HUDEP-2 (cell line): ENCODE measurements around the gene EBLN2.

Experiments
- DNase-seq, 76 experiments: peaks; one replicate each; lab custom pipeline; 2025; ENCODE audit not compliant: unreplicated experiment in 76 of 76; lab: John Stamatoyannopoulos, UW

EBLN2 gene

DNA sequence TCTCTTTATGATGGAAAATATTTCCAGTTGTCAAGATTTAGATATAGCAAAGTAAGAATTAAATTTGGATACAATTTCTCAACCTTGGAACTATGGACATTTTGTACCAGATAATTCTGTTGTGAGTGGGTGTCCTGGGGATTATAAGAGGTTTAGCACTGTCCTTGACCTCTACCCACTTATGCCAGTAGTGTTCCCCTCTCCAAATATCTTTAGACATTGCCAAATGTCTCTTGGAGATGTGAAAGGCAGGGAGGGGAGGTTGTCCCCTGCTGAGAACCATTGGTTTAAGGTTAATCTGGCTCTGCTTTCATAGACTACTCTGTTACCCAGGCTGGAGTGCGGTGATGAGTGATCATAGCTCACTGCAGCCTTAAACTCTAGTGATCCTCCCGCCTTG lies at the start of gene EBLN2:
EBLN2 (plus strand) TSS at position 244 of the 400 bp plus-strand sequence. CDS start 423 bp downstream, outside the sequence.
- DNase-seq: no peak

GRCh38 chr3:73018298-73018697 lies 43.2 kb upstream of the EBLN2 start:
- no peak for DNase-seq

- no peak for DNase-seq
These were observed 42.5 kb upstream of the EBLN2 start for GRCh38 chr3:73018790-73019441.

- no peak for DNase-seq
These were observed 40.1 kb upstream of the EBLN2 start for GRCh38 chr3:73021301-73021835.

- DNase-seq: no peak
These were observed 36.6 kb upstream of the EBLN2 start for GRCh38 chr3:73024836-73025235.

DNA sequence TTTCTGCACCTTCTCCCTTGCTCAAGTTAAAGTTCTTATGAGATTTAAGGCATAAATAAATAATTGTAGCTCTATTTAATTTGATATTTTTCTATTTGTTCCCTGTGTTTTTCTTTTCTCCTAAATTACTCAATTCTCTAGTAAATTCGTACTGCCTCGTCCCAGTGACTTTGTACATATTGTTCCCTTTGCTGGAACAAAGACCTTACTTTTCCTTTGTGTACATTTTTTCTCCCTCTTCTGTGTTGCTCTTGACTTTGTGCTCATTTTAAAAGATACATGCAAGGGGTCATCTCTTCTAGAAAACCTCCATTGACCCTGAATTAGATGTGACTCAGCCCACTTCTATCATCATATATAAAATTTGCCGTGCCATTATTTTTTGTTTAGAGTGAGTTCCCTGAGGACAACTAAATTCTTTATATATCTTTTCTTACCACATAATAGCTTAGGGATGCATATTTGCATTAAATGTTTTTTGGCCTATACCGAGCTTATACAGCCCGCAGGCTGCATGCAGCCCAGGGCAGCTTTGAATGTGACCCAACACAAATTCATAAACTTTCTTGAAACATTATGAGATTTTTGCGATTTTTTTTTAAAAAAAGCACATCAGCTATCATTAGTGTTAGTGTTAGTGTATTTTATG lies 35.2 kb upstream of the EBLN2 start:
- no peak for DNase-seq

DNA sequence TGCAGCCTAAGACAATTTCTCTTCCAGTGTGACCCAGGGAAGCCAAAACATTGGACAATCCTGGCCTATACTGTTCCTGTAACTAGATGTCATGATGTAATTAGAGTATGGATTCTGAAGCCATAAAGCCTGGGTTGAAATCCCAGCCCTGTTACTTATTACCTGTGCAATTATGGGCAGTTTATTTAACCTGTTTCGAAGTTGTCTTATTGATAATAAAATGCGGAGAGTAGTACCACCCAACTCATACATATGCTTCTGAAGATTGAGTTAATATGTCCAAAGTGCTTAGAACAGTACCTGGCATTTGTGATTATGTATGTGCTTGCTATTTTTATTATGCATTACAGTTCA lies 34.7 kb upstream of the EBLN2 start:
- no peak for DNase-seq

- DNase-seq: no peak
These were observed 32.7 kb upstream of the EBLN2 start for GRCh38 chr3:73028803-73029202.

- no peak for DNase-seq
These were observed 32.1 kb upstream of the EBLN2 start for GRCh38 chr3:73029321-73029796.

DNA sequence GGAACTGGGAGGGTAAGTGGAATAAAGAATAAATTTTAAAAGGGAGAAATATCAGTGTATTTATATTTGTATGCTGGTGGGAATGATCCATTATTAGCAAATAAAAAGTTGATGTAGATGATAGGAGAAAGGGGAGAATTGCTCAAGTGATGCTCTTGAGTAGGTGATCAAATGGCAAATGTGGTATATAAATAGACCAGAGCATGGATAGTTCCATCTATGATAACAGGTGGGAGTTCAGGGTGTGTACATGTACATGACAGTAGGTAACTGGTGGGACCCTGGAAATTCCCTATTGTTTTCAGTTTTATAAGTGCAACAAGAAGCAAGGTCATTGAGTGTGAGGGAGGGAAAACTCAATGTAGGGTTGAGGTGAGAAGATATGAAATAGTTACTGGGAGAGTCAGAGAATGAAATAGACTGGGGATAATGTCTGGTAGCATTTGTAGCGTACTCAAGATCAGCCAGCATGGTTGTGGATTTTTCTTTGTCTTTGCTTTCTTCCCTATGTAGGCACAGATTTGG lies 31.3 kb upstream of the EBLN2 start:
- no peak for DNase-seq

DNA sequence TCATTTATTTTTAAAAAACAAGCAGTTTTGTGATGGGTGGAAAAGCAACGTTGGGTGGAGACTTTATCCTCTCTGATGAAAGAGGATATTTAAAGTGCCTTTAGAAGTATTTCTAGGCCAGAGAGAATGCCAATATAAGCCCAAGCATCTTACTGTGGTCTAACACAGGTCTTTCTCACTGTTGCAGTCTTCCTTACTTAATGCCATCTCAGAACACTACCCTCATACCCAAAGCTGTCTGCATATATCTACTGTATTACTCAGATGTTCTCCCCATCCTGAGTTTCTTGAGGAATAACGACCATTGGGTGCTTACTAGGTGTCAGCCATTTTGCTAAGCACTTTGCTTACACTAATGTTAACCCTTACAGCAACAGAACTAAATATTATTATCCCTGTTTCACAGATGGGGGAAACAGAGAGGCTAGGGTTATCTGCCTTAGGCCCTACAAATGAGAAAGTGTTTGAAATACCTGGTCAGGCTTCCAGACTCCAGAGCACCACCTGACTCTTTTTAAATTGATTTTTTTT lies 29.8 kb upstream of the EBLN2 start:
- no peak for DNase-seq

DNA sequence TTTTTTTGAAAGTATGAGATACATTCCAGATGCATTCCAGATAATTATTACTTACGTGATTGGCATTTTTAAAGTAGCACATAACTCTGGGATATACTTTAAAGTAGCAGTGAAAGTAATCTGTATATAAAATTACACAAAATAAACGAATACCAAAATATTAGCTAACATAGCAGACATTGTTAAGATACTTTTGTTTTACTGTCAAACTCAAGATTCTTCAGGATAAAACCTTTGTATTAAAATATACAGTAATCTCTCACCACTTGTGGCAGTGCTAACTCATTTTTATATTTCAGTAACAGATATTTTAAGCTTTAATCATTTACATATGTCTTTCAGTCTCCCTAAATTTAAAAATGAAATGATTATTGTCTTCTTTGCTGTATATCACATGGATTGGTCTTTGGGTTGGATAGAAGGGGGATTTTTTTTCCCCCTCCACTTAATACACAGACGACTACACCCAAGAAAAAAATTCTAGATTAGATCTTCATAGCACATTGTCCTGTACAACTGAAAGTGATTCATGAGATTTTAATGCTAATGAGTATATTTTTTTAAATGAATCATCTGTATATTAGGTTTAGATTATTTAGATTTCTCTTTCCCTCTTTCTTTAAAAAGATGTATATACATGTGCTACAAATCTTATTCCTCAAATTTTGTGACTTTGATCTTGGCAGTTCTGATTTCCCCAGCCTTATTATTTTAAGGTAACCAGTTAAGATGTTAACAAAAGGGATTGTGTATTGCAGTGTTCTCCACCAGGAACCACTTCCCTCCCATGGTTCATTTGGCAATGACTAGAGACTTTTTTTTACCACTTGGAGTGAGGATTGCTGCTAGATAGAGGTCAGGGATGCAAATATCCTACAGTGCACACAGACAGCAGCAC lies 24.5 kb upstream of the EBLN2 start:
- no peak for DNase-seq

DNA sequence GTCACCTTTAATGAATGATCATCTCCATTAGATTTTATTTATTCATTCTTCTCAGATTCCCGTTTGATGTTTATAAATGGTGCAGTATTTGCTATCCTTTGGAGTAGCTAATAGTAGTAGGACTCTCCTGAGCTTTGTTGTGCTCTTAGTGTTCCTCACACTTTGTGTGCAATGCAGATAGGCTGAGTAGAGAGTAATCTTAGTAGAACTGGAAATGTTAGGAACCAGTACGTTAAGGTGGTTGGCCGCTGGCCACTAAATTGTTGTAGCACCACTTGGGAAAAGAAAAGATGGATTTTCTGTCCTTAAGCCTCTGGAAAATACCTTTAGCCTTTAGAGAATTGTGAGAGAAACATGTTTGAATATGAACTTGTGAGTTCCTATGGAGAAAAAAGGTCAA lies 19.9 kb upstream of the EBLN2 start:
- no peak for DNase-seq

DNA sequence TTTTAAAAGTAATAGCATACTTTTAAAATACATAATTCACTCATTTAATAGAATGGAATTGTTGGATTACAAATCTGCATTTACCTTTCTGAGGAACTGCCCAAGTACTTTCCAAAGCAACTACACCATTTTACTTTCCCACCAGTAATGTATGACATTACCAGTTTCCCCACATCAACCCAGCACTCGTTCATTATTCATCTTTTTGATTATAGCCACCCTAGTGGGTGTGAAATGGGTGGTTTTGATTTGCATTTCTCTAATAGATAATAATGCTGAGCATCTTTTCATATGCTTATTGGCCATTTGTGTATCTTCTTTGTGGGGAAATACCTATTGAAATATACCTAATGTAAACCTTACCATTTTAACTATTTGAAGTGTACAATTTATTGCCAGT lies 18.0 kb upstream of the EBLN2 start:
- no peak for DNase-seq

DNA sequence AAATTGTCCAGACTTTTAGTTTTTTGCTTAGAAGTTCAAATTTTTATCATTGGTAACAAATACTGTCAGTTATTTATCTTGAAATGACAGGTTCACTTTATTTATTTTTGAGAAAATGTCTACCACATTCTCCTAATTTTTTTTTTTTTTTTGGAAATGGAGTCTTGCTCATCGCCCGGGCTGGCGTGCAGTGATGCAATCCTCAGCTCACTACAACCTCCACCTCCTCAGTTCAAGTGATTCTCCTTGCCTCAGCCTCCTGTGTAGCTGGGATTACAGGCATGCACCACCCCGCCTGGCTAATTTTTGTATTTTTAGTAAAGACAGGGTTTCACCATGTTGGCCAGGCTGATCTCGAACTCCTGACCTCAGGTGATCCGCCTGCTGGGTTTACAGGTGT lies 16.1 kb upstream of the EBLN2 start:
- no peak for DNase-seq

- no peak for DNase-seq
These were observed 15.3 kb upstream of the EBLN2 start for GRCh38 chr3:73046195-73046594.

- DNase-seq: no peak
These were observed 12.1 kb upstream of the EBLN2 start for GRCh38 chr3:73049319-73049718.

GRCh38 chr3:73052857-73053256 lies 8.6 kb upstream of the EBLN2 start:
- no peak for DNase-seq

DNA sequence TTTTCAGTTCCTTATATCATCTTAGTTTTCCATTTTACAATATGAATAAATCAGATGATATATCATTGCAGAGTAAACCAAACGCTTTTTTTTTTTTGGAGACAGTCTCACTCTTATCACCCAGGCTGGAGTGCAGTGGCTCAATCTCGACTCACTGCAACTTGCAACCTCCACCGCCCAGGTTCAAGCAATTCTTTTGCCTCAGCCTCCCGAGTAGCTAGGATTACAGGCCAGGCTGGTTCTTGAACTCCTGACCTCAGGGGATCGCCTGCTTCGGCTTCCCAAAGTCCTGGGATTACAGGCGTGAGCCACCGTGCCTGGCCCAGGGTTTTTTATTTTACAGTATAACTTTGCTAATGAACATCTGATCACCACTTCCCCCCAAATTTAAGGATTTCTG lies 5.9 kb upstream of the EBLN2 start:
- DNase-seq: peak in 2 of 76 experiments; percentile 5 to 10

DNA sequence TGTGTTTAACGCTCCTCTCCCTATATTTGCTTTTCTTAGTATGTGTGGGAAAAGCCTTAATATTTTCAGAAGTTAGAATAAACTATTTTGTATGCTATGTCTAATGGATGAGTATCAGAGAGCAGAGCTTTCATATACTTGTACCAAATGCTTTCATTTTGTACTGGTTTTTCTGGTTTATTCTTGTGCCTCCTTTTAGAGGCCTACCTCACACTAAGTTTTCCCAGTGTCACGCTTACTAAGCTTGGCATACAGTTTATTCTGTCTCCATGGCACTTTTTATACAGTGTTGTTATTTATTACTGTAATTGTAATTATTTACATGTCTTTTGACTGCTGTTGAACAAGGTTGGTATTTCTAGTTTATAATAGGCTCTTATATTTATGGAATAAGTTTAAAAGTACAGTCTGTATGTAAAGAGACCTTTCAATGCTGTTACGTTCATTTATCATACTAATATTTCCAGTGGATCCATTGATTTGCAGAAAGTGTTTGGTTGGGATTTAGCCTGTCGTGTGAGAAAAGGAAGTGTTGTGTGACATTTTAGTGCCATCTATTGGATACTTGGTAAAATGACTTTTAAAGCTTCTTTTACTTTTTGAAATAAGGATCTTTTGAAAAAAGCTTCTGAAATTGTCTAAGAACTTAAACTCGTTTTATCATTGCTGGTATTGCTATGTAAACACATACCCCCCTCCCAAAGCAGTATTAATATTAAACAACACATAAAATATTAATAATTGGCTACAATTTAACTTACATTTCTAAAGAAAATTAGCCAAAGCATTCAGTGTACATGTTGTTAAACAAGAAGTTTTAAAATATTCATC lies 5.2 kb upstream of the EBLN2 start:
- DNase-seq: peak in 7 of 76 experiments; percentile 5 to 26 (median 9)
